Activated naive CD8-positive, alpha-beta T cell treated with anti-CD3 and anti-CD28 coated beads for 36 hours (primary cell): ENCODE data around the gene NUP50. TPM values are rescaled to one million over a fixed set of nuclear protein-coding genes. Genes with fewer than 3 reads are reported as not detected.

Experiments
- DNase-seq: peaks from one replicate; pipeline ENCODE4 v3.0.0; 2021
- H3K27ac Mint-ChIP-seq: one replicate; pipeline ENCODE4 v1.8.0; 2022; ENCODE audit warnings: mild to moderate bottlenecking, moderate library complexity, mixed read lengths
- H3K27me3 Mint-ChIP-seq: one replicate; pipeline ENCODE4 v1.8.0; 2022; ENCODE audit warnings: mild to moderate bottlenecking, mixed read lengths
- H3K36me3 Mint-ChIP-seq: one replicate; pipeline ENCODE4 v1.8.0; 2021; ENCODE audit warnings: mild to moderate bottlenecking, mixed read lengths
- H3K4me1 Mint-ChIP-seq: one replicate; pipeline ENCODE4 v1.8.0; 2021; ENCODE audit warnings: mixed read lengths
- H3K4me3 Mint-ChIP-seq: one replicate; pipeline ENCODE4 v1.8.0; 2022; ENCODE audit warnings: mild to moderate bottlenecking, moderate library complexity, mixed read lengths
- H3K9me3 Mint-ChIP-seq: one replicate; pipeline ENCODE4 v1.8.0; 2022; ENCODE audit warnings: mixed read lengths
- total RNA-seq, 2 experiments: library from RNA; stranded (reverse); gene quantifications; one replicate each; pipeline ENCODE4 v1.2.3, GENCODE V29; 2021

NUP50 gene
- total RNA-seq, 2 experiments from 2014 or later = 156 to 164 TPM

GRCh38 chr22:45149671-45150070, 14.1 kb upstream of the NUP50 start:
- Mint-ChIP-seq H3K4me3 (no peak overlapping the region), H3K9me3 (no peaks in the 10 kb centered on the region), H3K27me3 (no peaks in the 10 kb centered on the region), H3K27ac (no peak overlapping the region), H3K4me1 (peaks cover 9% of the 10 kb centered on the region), H3K36me3 (peaks cover 20% of the 10 kb centered on the region)
- DNase-seq = no peak

GRCh38 chr22:45150139-45150538, 13.6 kb upstream of the NUP50 start:
- H3K4me3 Mint-ChIP-seq = no peak overlapping the region
- H3K9me3 Mint-ChIP-seq = no peaks in the 10 kb centered on the region
- H3K27ac Mint-ChIP-seq = no peak overlapping the region
- peaks cover 20% of the 10 kb centered on the region for H3K36me3 Mint-ChIP-seq
- H3K27me3 Mint-ChIP-seq = no peaks in the 10 kb centered on the region
- DNase-seq = no peak
- H3K4me1 Mint-ChIP-seq = peaks cover 9% of the 10 kb centered on the region

- Mint-ChIP-seq H3K4me1 (peaks cover 9% of the 10 kb centered on the region), H3K27ac (no peak overlapping the region), H3K36me3 (peaks cover 15% of the 10 kb centered on the region), H3K9me3 (no peaks in the 10 kb centered on the region), H3K27me3 (no peaks in the 10 kb centered on the region), H3K4me3 (no peak overlapping the region)
- DNase-seq = no peak
Observed at GRCh38 chr22:45151503-45151902, 12.2 kb upstream of the NUP50 start.

- no peaks in the 10 kb centered on the region for H3K9me3 Mint-ChIP-seq
- peaks cover 18% of the 10 kb centered on the region for H3K36me3 Mint-ChIP-seq
- no peak overlapping the region for H3K27ac Mint-ChIP-seq
Observed at GRCh38 chr22:45154383-45154782, 9.3 kb upstream of the NUP50 start.

GRCh38 chr22:45155050-45155840, 8.5 kb upstream of the NUP50 start:
- Mint-ChIP-seq H3K9me3 (no peaks in the 10 kb centered on the region), H3K36me3 (peaks cover 18% of the 10 kb centered on the region), H3K27ac (no peak overlapping the region), H3K27me3 (no peaks in the 10 kb centered on the region), H3K4me3 (no peak overlapping the region), H3K4me1 (peaks cover 16% of the 10 kb centered on the region)
- no peak for DNase-seq

More at GRCh38 chr22:45154383-45154782, 9.3 kb upstream of the NUP50 start:
- DNase-seq = no peak
- Mint-ChIP-seq H3K27me3 (no peaks in the 10 kb centered on the region), H3K4me1 (peaks cover 10% of the 10 kb centered on the region), H3K4me3 (no peak overlapping the region)

- Mint-ChIP-seq H3K36me3 (peaks cover 27% of the 10 kb centered on the region), H3K27me3 (no peaks in the 10 kb centered on the region), H3K9me3 (no peaks in the 10 kb centered on the region), H3K4me1 (peaks cover 26% of the 10 kb centered on the region), H3K27ac (no peak overlapping the region), H3K4me3 (no peak overlapping the region)
- DNase-seq = no peak
Observed at GRCh38 chr22:45157907-45158306, 5.8 kb upstream of the NUP50 start.

GRCh38 chr22:45159652-45160462, 3.9 kb upstream of the NUP50 start:
- Mint-ChIP-seq H3K9me3 (no peaks in the 10 kb centered on the region), H3K27ac (no peak overlapping the region), H3K4me1 (peaks cover 27% of the 10 kb centered on the region), H3K27me3 (no peaks in the 10 kb centered on the region), H3K4me3 (no peak overlapping the region), H3K36me3 (peaks cover 29% of the 10 kb centered on the region)
- DNase-seq = no peak

- H3K4me1 Mint-ChIP-seq = peaks cover 49% of the 10 kb centered on the region
- DNase-seq = no peak
- peaks cover 36% of the 10 kb centered on the region for H3K36me3 Mint-ChIP-seq
- H3K9me3 Mint-ChIP-seq = no peaks in the 10 kb centered on the region
- peak overlapping the region; percentile 96 for H3K4me3 Mint-ChIP-seq
- no peaks in the 10 kb centered on the region for H3K27me3 Mint-ChIP-seq
- peak overlapping the region; percentile 84 for H3K27ac Mint-ChIP-seq
Observed at GRCh38 chr22:45162531-45162930, 1.2 kb upstream of the NUP50 start.

- H3K27me3 Mint-ChIP-seq = no peaks in the 10 kb centered on the region
Observed at GRCh38 chr22:45163099-45163450, 650 bp upstream of the NUP50 start.

GRCh38 chr22:45164270-45165088, 754 bp downstream of the NUP50 start:
- Mint-ChIP-seq H3K4me3 (peak overlapping the region; percentile 96), H3K27ac (peak overlapping the region; percentile 97)
- peak; percentile 48 for DNase-seq

More at GRCh38 chr22:45163099-45163450, 650 bp upstream of the NUP50 start:
- DNase-seq = no peak
- peak overlapping the region; percentile 96 for H3K4me3 Mint-ChIP-seq
- peak overlapping the region; percentile 84 for H3K27ac Mint-ChIP-seq
- H3K36me3 Mint-ChIP-seq = peaks cover 34% of the 10 kb centered on the region
- no peaks in the 10 kb centered on the region for H3K9me3 Mint-ChIP-seq
- H3K4me1 Mint-ChIP-seq = peaks cover 50% of the 10 kb centered on the region

GRCh38 chr22:45166932-45167331, 3.2 kb downstream of the NUP50 start:
- H3K36me3 Mint-ChIP-seq = peaks cover 52% of the 10 kb centered on the region

More at GRCh38 chr22:45164270-45165088, 754 bp downstream of the NUP50 start:
- Mint-ChIP-seq H3K4me1 (peaks cover 57% of the 10 kb centered on the region), H3K36me3 (peaks cover 41% of the 10 kb centered on the region), H3K27me3 (no peaks in the 10 kb centered on the region), H3K9me3 (no peaks in the 10 kb centered on the region)

GRCh38 chr22:45169591-45170466, 6.1 kb downstream of the NUP50 start:
- peaks cover 64% of the 10 kb centered on the region for H3K36me3 Mint-ChIP-seq
- no peaks in the 10 kb centered on the region for H3K9me3 Mint-ChIP-seq
- H3K4me3 Mint-ChIP-seq = peak overlapping the region; percentile 3

More at GRCh38 chr22:45166932-45167331, 3.2 kb downstream of the NUP50 start:
- no peaks in the 10 kb centered on the region for H3K9me3 Mint-ChIP-seq
- H3K4me3 Mint-ChIP-seq = no peak overlapping the region
- H3K27ac Mint-ChIP-seq = no peak overlapping the region
- no peaks in the 10 kb centered on the region for H3K27me3 Mint-ChIP-seq
- no peak for DNase-seq
- H3K4me1 Mint-ChIP-seq = peaks cover 60% of the 10 kb centered on the region

GRCh38 chr22:45171830-45172229, 8.1 kb downstream of the NUP50 start:
- Mint-ChIP-seq H3K4me3 (no peak overlapping the region), H3K4me1 (peaks cover 69% of the 10 kb centered on the region), H3K9me3 (no peaks in the 10 kb centered on the region), H3K27ac (peak overlapping the region; percentile 74), H3K27me3 (no peaks in the 10 kb centered on the region), H3K36me3 (peaks cover 64% of the 10 kb centered on the region)
- DNase-seq = no peak

More at GRCh38 chr22:45169591-45170466, 6.1 kb downstream of the NUP50 start:
- DNase-seq = no peak
- H3K4me1 Mint-ChIP-seq = peaks cover 76% of the 10 kb centered on the region
- H3K27me3 Mint-ChIP-seq = no peaks in the 10 kb centered on the region
- peak overlapping the region; percentile 79 for H3K27ac Mint-ChIP-seq
